Islet of Langerhans (tissue), 1 donor: ENCODE results near the gene KRT2.

Source experiments
- FAIRE-seq: peaks from one replicate; lab custom pipeline; 2011; peaks lifted over from hg19 to GRCh38; lab: Jason Lieb, UNC

Gene KRT2

GRCh38 chr12:52637299-52637698 is 14.7 kb downstream of the KRT2 start:
- FAIRE-seq = no peak

DNA sequence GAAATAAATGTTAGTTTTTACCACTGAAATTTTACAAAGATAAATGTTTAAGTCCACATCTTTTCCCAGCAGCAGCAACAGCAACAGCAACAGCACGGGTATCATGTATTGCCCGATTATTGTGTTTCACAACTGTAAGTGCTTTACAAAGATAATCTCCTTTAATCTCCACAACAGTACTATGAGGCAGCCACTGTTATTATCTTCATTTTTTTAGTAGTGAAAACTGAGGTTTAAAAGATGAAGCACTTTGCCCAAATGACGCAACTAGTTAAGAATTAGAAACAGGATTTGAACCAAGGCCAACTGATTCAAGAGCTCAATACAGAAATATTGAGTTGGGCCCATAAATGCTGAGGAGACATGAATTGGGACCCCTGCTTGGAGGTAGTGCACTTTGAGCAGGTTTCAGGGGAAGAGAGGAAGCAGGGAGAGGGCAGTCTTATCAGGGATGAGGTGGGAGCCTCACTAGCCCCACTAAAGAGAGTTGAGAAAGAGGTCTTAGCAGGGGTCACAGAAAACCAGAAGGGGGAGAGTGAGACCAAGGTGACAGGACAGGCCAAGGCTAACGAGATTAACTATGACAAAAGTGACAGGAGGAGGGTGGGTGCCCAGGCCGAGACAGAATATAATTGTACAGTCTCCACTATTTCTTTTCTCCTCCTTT is 15.3 kb downstream of the KRT2 start:
- no peak for FAIRE-seq

GRCh38 chr12:52636189-52636588 is 15.8 kb downstream of the KRT2 start:
- FAIRE-seq = no peak

DNA sequence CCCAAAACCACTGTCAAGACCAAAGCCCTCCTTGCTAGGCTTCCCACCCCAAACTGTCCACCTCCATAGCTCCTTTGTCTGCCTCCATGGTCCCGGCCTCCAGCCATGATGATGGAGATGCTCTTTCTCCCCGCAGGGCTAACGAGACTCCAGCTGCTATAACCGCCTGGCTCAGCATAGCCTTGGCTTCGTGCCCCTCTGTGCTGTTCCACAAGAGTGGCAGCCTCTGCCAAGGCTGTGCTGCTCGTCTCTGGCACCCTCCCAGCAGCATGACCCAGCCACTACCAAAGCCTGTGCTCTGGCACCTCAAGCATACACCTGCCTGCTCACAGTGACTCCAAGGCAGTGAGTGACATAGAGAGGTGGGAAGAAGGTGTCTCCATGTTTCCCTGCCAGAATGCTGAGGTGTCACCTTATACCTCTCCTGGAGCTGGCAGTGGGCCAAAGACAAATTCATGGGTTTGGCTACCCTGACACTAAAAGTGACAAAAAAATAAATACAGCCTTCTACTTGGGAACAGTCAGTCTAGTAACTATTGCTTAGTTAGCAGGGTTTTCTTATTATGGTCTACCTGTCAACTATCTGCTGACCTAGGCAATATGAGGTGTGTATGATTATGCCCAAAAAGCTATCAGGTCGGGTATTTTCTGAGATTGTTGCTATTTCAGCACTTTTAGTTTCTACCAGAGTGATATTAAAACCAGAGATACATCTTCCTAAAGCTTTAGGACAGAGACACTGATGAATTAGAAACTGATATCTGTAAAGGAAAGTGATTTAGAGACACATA is 17.6 kb downstream of the KRT2 start:
- FAIRE-seq = no peak

GRCh38 chr12:52633383-52633782 is 18.6 kb downstream of the KRT2 start:
- no peak for FAIRE-seq

DNA sequence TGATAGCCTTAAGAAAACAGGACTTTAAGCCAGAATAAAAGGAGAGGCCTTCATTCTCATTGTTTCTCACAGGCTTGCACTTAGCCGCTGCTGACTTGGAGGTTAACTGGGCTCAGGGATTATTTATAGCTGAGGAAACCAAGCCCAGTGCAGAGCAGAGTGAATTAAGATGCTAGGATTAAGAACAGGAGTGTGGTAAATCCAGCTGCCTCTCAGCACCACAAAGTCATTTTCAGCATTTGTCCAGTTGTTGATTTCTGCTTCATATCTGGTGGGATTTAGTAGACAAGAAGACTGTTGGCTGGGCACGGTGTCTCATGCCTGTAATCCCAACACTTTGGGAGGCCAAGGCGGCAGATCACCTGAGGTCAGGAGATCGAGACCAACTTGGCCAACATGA is 19.4 kb downstream of the KRT2 start:
- no peak for FAIRE-seq

DNA sequence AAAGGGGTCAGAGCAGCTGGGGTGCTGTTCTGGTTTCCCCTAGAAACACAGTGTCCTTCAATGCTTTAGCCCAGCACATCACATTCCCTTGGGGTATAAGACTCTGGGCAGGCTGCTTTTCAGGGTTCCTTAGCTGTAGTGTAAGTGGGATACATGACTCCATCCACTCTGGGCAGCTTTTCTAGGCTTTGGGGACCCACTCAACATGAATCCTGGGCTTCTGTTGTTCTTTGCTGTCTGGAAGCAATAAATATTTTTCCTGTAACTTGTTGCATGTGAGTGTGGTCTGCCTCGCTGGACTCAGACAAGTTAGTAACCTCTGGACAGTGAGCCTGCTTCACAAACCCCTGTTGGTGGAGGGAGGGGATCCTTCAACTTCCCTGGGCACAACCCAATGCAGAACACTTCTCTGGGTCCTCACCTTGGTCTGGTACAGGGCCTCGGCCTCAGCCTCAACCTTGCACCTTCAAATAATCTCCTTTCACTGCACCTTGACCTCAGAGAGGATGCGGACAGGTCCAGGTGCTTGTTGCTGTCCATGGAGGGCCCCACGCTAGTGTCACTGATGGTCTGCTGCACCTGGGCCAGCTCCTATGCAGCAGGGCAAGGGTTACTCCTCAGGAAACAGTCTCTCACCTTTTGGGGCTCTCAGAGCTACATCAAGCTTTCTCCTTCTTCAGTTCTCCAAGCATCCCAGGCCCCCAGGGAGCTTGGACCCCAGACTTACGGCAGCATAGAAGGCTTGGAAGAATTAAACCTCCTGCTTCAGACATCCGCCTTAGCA is 20.1 kb downstream of the KRT2 start:
- FAIRE-seq = no peak

DNA sequence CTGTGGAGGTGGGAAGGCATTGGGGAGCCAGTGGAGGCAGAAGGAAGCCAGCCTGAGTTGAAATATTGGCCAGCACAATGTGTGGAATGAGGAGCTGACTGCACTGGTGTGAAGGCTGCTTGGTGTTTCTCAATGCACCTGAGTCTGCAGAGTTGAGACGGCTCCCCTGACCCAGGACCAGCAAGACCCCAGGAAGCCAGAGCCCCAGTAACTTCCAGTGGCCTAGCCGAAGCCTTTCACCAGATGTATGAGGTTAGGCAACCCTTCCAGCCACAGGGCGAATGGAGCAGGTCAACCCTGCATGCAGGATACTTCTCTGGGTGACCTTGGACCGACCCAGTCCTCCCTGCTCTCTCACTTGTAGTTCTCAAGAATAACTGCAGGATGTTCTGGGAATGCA is 20.7 kb downstream of the KRT2 start:
- FAIRE-seq = no peak

DNA sequence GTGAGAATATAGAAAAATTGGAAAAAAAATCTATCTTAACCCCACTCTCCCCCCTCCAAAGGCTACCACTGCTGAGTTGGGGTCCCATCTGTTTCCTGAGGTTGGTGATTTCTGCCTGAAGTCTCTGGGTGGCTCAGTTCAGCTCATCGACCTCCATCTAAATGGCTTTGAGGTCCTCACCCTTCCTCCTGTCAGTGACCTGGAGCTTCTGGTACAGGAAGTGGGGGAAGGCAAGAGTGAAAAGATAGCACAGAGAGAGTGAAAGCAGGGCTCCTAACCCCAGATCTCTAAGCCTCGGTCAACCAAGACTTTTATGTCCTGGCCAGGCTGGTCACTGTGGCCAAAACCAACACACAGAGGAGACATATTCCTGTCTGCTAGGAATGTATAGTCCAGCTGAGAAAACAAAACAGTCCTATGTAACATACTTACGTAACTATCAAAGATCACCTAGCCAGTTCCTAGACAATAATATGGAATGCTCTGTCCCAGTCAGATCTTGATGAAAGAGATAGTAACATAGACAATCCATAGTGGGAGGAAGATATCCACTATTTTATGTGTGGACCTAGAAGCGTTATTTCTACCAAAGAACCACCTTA is 21.3 kb downstream of the KRT2 start:
- FAIRE-seq = no peak

DNA sequence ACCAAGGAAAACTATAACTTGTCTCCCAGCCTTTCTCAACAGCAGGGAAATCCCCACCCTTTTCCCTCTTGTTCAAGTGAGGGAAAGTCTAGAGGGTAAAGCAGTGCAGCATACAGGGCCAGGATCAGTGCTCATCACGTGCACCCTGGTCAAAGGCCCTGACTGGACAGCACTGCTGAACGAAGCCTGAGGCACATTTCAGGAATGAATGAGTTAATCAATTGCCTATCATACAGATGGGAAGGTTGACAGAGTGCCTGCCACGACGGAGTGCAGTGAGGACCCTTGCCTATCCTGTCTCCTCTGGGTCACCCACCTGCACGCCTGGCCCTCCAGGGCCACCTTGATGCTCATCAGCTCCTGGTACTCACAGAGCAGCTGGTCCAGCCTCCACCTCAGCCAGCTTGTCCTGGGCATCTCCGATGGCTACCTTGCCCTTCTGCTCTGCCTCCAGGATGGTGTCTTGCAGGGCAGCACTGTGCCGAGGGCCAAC is 22.0 kb downstream of the KRT2 start:
- no peak for FAIRE-seq

GRCh38 chr12:52629281-52630007 is 22.6 kb downstream of the KRT2 start:
- FAIRE-seq = no peak

- no peak for FAIRE-seq
Measured at GRCh38 chr12:52628841-52629240, 23.2 kb downstream of the KRT2 start.

DNA sequence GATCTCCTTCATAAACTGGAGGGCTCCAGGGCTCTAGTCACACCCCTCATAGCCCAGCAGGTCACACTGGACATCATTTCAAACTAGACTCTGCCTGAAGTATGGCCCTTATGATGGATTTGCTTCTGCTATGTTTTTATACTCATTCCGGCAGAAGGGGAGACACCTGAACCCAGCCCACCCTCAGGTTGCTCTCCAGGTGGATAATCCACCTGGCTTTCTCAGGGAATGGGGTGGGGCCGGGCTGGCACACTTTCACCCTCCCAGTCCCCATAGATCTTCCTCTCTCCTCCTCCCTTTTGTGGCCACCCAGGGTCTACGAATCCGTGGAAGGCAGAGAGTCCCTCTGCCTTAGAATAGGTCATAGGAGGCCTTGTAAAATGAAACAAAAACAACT is 23.9 kb downstream of the KRT2 start:
- no peak for FAIRE-seq

DNA sequence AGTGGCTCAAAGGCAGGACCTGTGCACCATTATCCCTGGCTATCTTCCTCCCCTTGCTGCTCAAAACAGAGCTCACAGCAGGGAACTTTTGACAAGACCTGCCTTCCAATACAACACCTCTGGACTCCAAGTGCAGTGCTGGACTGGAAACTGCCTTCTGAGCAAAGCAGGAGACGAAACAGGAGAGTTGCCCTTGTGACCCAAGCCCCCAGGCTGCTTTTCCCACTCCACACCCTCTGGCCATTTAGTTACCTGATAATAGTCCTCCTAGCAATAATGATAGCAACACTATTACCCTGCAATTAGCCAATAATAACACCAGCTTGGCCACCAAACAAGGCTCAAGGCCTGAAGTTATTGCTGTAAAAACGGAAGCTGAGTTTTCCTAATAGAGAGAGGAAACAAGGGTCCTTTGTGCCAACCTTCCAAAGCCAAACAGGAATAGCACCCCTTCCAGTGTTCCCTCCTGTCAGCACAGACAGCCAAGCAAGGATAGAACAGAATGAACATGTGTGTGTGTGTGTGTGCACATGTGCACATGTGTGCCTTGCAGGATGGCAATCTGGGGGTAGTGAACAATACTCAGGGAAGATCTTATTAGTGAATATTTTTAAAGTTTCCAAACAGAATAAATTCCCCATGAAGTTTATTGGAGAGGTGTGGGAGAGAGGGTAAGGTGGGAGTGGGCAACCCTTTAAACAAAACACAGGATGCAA is 24.5 kb downstream of the KRT2 start:
- FAIRE-seq = no peak

- no peak for FAIRE-seq
Measured at GRCh38 chr12:52622349-52622748, 29.7 kb downstream of the KRT2 start.

- FAIRE-seq = no peak
Measured at GRCh38 chr12:52618866-52619265, 33.1 kb downstream of the KRT2 start.

GRCh38 chr12:52618216-52618615 is 33.8 kb downstream of the KRT2 start, which contains the start of gene KRT73:
TSS of gene KRT73 (minus strand) at chr12:52618559. CDS start at chr12:52618524, 35 bp downstream.
- FAIRE-seq = no peak

DNA sequence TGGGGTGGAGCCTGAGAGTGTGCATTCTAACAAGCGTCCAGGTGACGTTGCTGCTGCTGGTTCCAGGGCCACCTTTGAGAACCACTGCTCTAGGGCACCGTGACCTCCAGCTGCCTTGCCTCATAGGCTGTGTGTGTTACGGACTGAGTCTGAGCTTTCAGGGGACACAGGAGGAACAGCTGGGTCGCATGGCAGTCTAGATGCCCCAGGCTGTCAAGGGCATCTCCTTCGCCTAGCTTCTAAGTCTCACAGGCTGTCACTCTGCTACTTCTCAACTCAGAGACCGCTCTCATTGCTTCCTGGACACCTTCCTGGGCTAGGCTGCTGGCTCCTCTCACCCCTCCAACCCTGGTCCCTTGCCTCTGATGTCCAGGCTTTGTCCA is 34.6 kb downstream of the KRT2 start:
- FAIRE-seq = no peak

- FAIRE-seq = no peak
Measured at GRCh38 chr12:52616680-52617402, 35.2 kb downstream of the KRT2 start.

DNA sequence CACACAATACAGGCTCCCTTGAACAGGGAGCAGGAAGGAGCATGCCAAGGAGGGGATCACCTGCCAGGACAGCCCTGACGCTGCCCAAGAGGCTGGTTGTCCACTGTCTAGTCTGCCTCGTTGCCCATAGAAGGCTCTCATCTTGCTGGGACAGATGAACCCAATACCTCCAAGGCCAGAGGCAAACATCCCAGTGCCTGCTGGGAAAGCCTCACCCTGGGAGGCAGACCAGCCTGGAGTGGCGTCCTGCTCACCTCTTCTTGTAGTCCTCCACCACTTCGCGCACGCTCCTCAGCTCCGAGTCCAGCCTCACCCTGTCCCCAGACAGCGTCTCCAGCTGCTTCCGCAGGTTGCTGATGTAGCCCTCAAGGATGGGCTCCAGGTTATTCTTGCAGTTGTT is 36.1 kb downstream of the KRT2 start:
- FAIRE-seq = no peak
